ENCODE data around the gene SEMA6A.

SEMA6A gene

GRCh38 chr5:116455061-116455460, 119.6 kb downstream of the SEMA6A start:
- no peak for DNase-seq

DNA sequence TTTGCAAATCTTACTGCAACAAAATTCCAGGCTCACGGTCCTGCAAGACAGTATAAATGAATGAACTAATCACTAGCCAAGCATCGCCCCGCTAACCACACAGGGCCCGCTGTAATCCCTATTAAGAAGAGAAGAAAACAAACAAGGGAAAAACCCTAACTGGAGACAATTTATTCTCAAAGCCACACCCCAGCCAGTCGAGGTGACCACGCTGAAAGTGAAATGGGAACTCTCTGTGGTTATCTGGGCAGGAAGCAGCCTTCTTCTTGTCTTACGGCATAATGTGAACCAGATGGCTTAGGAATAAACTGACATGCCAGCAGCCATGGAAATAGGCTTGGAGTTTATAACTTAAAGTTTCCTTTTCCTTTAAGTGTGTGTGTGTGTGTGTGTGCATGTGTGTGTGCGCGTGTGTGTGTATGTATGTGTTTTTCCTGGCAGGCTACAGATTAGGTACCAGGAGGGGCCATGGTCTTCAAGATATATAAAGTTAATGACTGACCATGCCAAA, 120.2 kb downstream of the SEMA6A start:
- DNase-seq = peak; percentile 72

DNA sequence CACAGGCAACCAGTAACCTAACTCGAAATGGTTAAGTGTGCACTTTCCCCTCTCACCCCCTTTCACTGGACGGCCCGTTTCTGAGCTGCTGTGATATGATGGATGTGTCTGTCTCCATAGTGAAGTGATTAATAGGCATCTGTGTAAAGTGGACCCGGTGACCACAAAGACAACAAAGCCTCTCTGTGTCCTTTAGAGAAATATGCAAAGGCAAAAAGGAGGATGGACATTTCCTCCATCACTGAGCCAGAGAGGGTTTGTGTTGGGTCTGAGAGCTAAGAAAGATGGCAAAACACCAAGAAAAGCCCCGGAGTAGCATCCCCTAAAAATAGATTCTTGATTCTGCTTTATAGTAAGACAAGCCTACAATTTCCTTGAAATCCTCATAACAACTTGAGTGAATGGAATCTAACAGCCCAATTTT, 120.6 kb downstream of the SEMA6A start:
- no peak for DNase-seq

DNA sequence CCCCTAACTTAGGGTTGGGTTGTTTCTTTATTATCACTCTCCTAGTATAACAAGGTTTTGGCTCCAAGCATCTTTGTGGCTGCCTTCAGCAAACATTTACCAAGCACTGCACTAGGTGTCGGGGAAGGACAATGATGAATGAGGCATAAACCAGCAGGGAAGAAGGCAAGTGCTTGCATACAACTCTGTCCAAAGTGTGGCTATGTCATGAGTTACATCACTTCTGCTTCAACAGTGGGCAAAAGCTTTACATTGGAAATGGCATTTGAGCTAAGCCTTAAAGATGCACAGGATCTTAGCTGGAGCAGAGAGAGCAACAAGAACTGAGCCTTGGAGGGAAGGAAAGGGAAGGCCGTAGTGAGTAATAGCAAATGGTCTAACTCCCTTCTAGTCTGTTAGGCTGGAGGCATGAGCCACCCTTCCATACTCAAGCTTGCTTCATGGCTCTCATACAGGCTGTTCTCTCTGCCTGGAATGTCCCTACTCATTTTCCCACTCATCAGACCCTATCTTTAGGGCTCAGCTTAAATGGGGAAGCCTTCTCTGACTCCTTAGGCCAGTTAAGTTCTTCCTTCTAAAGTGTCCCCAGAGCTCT, 121.8 kb downstream of the SEMA6A start:
- DNase-seq = no peak

DNA sequence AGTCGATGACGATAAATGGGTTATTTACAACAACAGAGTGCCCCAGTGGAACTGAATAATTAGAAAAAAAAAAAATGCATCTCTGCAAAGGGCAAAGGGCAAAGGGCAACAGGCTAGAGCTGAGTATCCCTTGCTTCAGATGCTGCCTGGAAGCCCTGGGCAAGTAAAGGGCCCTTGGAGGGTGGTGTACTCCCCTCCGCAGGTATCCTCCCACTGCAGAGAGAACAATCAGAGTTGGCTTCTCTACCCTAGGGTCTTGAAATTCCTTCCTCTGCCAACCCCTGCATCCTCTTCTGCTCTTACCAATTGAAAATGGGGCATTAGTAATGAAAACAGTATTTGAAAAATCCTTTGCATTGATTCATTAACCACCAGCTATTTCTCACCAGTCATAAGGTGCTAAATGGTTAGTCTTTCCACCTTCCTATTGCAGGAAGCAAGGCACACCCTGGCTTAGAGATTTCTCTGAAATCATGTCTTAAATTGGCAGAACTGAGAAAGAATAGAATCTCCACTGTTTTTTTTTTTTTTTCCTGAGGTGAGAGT, 122.6 kb downstream of the SEMA6A start:
- no peak for DNase-seq

- no peak for DNase-seq
These were observed 123.6 kb downstream of the SEMA6A start for GRCh38 chr5:116451066-116451465.

GRCh38 chr5:116449458-116449857, 125.2 kb downstream of the SEMA6A start:
- DNase-seq = no peak

DNA sequence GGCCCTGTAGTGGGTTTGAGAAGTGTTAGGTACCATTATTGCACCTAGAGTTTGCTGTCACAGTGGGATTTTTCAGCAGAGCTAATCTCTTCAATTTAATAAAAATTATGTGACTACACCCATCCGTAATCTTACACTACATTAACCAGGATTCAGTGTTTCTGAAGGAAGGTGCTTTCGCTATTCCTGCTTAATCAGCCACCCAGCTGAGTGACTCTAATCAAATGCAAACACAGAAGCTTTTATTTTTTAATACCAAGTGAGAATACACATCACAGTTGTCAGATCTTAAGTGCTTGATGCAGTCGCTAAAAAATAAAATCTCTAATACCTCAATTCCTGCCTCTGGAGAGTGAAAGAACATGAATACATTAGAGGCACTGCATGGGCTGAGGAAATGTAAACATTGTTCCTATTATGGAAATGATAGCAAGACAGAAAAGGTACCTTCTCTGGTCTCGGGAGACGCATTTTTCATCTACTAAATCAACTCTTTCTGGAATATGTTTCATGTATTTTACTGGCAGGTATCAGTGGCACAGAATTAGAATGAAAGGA, 125.7 kb downstream of the SEMA6A start:
- no peak for DNase-seq

DNA sequence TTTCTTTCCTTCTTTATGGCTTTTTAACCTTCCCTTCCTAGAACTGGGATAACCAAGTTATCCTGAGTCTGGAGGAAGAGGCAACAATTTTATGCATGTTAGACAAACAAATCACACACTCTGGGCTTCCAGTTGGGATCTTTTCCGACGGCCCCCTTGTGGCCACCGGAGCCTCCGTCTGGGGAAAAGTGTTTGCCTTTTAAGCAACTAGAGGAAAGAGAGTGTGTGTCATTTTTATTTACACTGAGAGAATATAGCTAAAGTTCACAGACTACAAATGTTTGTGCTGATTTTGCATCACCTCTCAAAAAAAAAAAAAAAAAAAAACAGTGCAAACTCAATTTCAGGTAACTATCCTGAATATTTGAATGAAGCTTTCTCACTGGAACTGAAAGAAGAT, 126.2 kb downstream of the SEMA6A start:
- DNase-seq = no peak

DNA sequence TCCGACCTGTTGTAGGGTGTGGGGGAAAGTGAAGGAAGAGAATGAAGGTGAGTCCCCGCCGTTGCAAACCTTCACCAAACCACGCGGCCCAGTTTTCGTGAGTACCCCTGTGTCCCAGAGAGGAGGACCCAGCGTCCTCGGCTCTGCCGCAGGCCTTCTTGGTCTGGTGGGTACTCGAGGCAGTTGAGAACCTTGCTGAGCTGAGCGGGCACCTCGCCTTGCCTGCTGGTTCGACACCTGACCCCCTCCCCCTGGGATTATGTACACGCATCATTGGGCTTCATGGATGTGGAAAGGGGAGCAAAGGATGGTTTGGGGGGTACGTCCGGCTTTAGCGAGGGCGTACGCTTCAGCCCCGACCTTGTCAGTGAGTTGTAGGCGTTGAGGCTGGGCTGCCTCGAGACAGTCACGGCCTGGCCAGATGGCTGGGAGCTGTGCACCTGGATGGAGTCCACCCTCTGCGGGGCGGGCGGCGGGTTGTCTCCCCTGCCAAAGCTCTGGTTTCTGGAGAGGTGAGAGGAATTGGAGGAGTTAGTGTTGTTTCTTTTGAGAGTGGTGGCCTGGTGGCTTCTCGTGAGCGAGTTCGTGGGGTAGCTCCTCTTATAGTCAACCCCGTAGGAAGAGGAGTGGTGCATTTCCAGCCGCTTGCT, 128.1 kb downstream of the SEMA6A start:
- DNase-seq = no peak

DNA sequence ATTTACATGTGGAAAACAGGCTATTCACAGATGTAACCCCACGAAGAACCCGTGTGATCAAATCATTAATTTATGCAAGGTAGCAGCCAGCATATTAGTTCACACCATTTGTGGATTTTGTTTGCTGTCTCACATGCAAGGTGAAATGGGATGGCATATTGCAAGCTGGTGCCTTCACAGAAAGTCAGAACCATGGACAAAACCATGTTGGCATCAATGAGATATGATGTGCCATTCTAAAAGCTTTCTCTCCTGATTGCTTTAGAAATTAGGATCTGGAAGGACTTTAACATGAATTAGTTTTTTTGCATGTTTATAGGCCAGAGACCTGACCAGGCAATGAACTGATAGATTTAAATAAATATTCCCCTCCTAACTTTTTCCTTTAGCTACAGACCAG, 129.3 kb downstream of the SEMA6A start:
- no peak for DNase-seq

DNA sequence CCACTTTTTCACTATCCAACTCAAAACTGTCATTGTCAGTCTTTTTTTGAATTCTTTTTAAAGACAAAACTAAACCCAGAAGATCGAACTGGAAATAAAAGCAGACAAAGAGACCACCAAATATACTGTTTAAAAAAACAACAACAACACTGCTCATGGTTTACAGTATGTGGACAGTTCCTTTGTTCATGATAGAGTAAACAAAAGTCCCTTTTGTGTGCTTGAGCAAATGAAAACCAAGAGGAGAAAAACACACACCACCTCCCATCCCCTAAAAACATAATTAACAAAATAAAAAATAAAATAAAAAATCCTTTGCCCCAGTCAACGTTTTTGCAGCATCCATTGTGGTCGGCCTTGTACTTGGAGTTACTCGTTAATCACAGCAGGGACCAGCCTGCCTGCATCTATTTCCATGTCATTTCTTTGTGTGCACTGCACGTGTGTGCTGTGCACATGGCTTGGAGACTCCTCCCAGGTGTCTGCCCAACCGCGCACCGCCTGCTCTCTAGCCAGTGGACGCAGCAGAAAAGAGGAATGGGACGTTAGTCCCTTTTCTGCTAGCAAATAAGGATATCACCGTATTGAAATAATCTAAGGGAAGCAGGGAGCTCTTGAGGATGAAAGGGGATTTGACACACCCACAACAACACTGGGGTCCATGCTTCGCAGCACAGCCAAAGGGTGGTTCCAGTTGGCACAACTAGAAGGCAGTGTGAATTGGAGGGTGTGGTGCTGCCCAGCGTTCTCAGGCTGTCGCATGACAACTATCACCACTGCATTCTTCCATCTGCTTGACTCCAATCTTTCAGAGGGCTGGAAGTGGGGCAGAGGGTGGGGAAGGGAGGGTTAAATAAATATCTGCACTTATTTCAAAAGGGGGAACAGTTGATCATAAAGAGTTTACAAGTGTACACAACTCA, 130.0 kb downstream of the SEMA6A start:
- no peak for DNase-seq

- DNase-seq = no peak
These were observed 131.6 kb downstream of the SEMA6A start for GRCh38 chr5:116442931-116443551.

GRCh38 chr5:116442095-116442534, 132.5 kb downstream of the SEMA6A start:
- DNase-seq = no peak

DNA sequence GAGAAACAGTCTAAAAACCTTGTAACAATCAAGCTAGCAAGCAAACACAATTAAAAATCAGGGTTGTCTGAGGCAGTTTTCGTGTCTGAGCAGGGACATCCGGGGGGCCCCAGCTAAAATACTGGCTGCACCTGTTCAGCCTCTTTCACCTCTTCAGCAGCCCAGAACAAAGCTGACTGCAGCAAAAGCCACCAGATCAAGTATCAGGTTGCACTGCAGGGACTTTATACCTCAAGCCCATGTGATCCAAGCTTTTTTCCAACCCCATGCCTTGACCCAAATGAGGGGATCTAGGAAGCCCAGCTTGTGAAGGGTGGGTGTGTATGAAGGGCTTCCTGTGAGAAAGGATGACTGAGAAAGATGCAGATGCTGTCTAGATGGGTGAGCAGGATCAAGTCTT, 133.4 kb downstream of the SEMA6A start:
- no peak for DNase-seq

DNA sequence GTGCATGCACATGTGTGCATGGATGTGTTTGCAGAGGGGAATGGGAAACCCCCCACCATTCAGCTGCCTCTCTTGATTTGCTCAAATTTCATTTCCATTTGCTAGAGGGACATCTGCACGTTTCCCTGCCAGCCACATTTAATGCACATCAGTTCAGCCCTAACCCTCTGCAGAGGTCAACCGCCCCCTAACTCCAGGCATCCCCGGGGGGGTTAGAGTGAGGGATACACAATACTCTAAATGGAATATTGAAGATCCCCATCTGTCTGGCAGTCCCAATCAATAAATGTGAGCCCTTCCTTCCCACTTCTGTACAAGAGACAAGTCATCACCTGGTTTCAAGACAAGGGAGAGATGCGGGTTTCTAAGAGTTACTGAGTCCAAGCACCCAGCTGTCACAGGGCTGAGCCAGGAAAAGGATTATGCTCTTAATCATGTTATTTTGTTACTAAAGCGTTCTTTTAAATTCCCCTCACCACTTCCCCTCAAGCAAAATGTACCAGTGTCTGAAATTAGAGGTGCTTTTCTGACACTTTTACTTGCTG, 134.1 kb downstream of the SEMA6A start:
- no peak for DNase-seq

DNA sequence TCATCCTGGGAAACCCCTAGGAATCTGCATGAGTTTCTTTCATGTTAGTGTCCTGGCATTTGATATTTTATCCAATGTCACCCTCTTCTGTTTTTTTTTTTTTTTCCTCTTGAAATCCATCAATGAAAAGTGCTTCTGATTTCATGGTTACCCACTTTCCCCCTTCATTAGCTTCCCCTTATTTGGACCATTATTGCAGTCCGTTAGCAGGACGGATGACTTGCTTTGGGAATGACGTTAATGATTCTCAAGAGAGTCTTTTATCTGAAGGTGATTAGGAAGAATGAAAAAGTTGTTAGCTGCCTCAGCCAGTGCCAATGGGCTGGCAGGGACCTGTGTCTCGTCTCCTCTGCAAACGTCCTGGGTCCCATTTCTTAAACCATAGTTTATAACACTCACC, 134.7 kb downstream of the SEMA6A start:
- no peak for DNase-seq

DNA sequence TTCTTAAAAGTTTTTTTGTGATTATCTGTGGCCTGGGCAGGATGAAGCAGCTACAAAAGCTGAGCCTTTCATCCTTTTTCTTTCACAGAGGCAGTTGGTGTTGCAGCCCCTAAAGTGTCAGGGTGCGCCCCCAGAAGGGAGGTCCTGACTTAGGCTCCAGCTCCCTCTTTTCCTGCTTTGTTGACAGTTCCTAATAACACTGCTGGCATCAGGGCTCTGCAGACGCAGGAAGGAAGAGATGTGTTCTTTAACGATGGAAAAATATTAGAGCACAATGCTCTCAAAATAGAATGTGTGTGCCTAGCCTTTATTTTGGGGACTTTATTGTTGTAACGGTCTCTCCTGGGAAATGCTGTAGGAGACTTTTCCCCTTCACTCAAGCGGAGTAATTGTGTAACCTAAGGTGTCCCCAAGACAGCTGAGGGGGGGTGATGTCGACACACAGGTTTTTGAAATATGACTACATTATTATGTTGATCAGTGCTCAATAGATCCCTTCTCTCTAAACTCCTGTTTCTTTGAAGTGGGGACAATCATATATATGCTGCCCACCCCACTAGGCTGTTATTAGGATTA, 135.6 kb downstream of the SEMA6A start:
- no peak for DNase-seq

DNA sequence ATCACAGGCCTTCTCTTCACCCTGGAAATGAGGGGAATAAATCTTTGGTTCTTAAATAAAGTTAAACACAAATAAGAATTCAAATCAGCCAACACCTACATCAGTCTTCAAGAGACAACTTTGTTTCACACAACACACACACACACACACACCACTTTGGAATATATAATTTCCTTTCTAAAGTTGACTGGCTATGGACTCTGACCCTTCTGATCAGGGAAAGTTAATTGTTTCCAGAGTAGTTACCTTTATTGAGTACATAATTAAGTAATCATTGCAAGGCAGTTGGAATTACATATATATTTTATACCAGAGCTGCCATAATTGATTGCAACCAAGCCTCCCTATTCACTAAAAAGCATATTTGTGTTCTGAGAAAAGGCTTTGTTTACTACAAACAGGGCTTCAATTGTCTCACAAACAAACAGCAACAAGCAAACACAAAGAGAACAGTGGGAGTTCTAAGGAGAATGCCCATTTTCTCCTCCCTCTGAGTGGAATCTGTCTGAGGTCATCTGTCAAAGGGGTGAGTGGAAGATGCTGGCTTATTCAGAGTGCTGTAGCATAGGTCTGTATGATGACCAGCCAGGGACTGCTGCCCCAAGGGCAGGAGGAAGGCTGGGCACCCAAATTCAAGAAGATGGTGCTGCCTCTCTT, 136.6 kb downstream of the SEMA6A start:
- DNase-seq = no peak

DNA sequence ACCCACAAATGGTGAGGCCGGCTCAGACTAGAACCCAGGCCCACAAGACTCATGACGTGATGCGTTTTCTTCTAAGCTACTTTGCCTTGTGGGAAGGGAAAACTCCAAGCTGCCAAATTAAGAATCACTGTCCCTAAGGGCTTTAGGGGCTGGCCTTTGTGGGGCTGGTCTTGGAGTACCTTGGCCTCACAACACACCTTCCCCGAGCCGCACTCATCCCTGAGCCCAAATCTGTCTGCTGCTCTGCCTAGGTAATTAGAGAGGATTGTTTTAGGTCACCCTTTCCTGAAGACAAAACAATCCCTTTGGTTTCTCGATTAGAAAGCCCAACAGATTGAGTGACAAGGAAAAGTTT, 137.3 kb downstream of the SEMA6A start:
- DNase-seq = no peak

DNA sequence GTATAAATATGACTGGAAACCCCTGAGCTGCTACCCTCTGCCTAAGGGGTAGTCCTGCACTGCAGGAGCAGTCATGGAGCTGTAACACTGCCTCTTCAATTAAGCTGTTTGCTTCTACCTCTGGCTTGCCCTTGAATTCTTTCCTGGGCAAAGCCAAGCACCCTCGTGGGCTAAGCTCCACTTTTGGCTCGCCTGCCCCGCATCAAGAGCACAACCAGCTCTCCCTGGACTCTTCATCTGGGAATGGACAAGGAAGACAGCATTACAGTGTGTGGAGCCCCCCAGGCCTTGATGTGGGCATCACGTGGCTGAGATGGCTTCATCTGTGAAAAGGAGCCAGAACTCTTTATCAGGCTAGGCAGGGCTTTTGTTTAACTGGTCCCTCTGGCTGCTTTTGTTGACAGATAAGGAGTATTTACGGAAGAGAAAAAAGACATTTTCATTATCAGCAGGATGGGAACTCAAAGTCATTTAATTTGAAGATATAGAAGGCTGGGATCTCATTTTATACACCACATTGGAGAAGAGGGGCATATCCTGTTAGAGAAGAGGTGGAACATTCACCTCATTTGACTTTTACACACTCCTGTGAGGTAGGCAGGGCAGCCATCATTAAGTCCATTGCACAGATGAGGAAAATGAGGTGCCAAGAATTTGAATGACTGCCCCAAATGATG, 137.8 kb downstream of the SEMA6A start:
- DNase-seq = no peak

Measured in T1000 (cell line).